Uterine smooth muscle cell (primary cell): ENCODE results near the gene SPRED2. TPM values are rescaled to one million over a fixed set of nuclear protein-coding genes. Genes with fewer than 3 reads are reported as not detected.

Experiments used
- total RNA-seq: library from RNA; depleted of rRNA; stranded (reverse); fragments of >200 nt; gene quantifications from 2 replicates; pipeline ENCODE4 v1.2.3, GENCODE V29; 2014

Gene SPRED2
- total RNA-seq: 9.3 and 10.4 TPM in 2 replicates

DNA sequence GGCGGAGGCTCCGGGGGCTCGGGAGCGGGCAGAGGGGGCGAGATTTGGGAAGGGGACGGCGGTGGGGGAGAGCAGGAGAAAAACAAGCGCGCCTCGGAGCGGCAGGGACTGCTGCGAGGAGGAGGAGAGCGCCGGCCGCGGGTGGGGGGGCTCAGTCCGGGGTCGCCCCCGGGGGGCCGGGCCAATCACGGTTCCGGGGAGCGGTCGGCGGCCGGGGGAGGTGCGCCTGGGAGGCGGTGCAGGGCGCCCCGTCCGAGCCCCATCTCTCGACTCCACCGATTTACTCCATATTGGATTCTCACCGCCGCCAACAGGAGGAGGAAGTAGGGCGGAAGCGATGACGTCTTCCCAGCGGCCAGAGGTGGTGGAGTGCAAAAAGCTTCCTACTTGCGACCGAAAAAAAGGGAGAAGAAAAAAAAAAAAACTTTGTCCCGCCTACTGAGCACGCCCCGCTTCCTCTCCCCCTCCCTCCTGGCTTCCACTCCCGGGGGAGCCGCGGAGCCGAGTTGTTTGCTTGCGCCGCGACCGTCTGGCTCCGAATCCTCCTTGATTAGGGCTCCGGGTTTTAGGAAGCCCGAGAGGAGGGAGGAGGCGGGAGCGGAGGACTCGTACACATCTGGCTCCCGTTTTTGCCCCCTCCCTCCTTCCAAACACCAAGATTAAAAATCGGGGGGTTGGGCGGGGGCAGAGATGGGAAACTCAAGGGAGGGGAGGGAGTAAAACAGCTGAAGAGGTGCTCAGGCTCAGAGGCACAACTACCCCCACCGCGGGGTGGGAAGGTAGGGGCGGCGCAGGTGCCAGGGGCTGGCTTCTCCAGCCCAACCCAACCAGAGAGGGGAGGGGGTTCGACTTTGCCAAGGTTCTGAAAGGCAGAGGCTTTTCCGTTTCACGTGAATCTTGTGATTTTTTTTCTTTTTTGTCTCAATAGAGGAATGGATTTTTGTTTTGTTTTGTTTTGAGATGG lies at the start of gene SPRED2:
SPRED2 (minus strand) TSS at position 373 of the 964 bp plus-strand sequence. CDS start 612 bp downstream, outside the sequence.

Other genes with a start within 250 kb of the SPRED2 start
- 138 and 162 TPM in 2 replicates for gene ACTR2, start 204.8 kb downstream of the SPRED2 start, total RNA-seq